HCT116 (cell line): ENCODE measurements around the gene SNRPF. TPM values are rescaled to one million over a fixed set of nuclear protein-coding genes. Genes with fewer than 3 reads are reported as not detected.
A peak's percentile ranks its signal among the peaks of the same experiment; 100 is the strongest.

Experiments
- ATAC-seq: fragments of 200-7000 bp; cut with Tn5 transposase; 2 replicates; pipeline ENCODE4 v1.9.1; 2020; ENCODE audit warnings: mild to moderate bottlenecking, moderate library complexity
- BruUV-seq: library from RNA; stranded (reverse); fragments of 400-500 nt; replicated peaks from 2 replicates; lab custom pipeline; 2021; lab: Mats Ljungman, UMichigan
- CTCF ChIA-PET: fragments of 300-600 bp; sonication (Branson Sonifier 250); formaldehyde crosslinking; loops from one replicate; lab custom pipeline; 2021; ENCODE audit warnings: antibody characterized with exemption; lab: Charles Lee
- POLR2A ChIA-PET: fragments of 300-600, 350-600 bp; sonication (Branson Sonifier 250); formaldehyde crosslinking; loops from one replicate; lab custom pipeline; 2021; ENCODE audit warnings: antibody characterized with exemption; lab: Charles Lee
- RAD21 ChIA-PET, 2 experiments: fragments of 300-600 bp; sonication (Branson Sonifier 250); formaldehyde crosslinking; loops; one replicate each; lab custom pipeline; 2023; ENCODE audit warnings: low total read pairs in 2 of 2; ENCODE audit not compliant: uncharacterized antibody in 2 of 2, unreplicated experiment in 2 of 2, low non-redundant PET in 1 of 2; lab: Charles Lee
- DNase-seq: peaks from one replicate; pipeline ENCODE4 v3.0.0-alpha.2; 2010; ENCODE audit warnings: low read depth, low spot score
- H2AFZ ChIP-seq: fragments of 200-600 bp; shearing (Covaris generic), sonication (generic); 2 replicates; pipeline ENCODE4 v1.6.1; 2017; ENCODE audit warnings: low read depth, mixed run types, mixed read lengths, antibody characterized with exemption, low read length; ENCODE audit not compliant: poor library complexity, severe bottlenecking
- H3K27ac ChIP-seq: 2 replicates; pipeline ENCODE4 v1.5.1; 2012; ENCODE audit warnings: low read depth, low read length
- H3K27me3 ChIP-seq: fragments of 200-600 bp; sonication (generic); 2 replicates; pipeline ENCODE4 v1.6.1; 2016; ENCODE audit warnings: mixed run types, low read length, mixed read lengths; ENCODE audit not compliant: insufficient read depth
- H3K36me3 ChIP-seq, 2 experiments: fragments of 200-500 bp in 1 of 2; fragments of 200-600 bp in 1 of 2; sonication (Bioruptor generic) in 1 of 2; sonication (generic) in 1 of 2; 2 replicates each; pipeline versions ENCODE4 v1.5.1 to v1.6.1; 2014 to 2016; ENCODE audit warnings: low read length in 2 of 2, inconsistent platforms in 1 of 2, mixed read lengths in 1 of 2, mixed run types in 1 of 2; ENCODE audit not compliant: insufficient read depth in 2 of 2, control insufficient read depth in 1 of 2
- H3K4me1 ChIP-seq, 2 experiments: fragments of 200-600 bp in 1 of 2; sonication (generic) in 1 of 2; 2 replicates each; pipeline versions ENCODE4 v1.5.1 to v1.6.1; 2012 to 2017; ENCODE audit warnings: low read length in 2 of 2, inconsistent platforms in 1 of 2, mild to moderate bottlenecking in 1 of 2, mixed read lengths in 1 of 2, mixed run types in 1 of 2, moderate library complexity in 1 of 2; ENCODE audit not compliant: insufficient read depth in 2 of 2, control insufficient read depth in 1 of 2
- H3K4me2 ChIP-seq: fragments of 200-600 bp; sonication (generic); 2 replicates; pipeline ENCODE4 v1.6.1; 2017; ENCODE audit warnings: mixed run types, low read length, mixed read lengths
- H3K4me3 ChIP-seq, 2 experiments: fragments of 200-600 bp in 1 of 2; sonication (generic) in 1 of 2; replicated peaks in 1 of 2; 2 replicates each; pipeline ENCODE4 v1.5.1; 2011 to 2016; ENCODE audit warnings: low read length in 2 of 2, control low read depth in 1 of 2, low read depth in 1 of 2, mild to moderate bottlenecking in 1 of 2, mixed read lengths in 1 of 2, mixed run types in 1 of 2
- H3K79me2 ChIP-seq: fragments of 200-600 bp; sonication (generic); 2 replicates; pipeline ENCODE4 v1.6.1; 2017; ENCODE audit warnings: mild to moderate bottlenecking, mixed run types, low read length, moderate library complexity, mixed read lengths; ENCODE audit not compliant: insufficient read depth
- H3K9ac ChIP-seq: fragments of 200-600 bp; sonication (generic); 2 replicates; pipeline ENCODE4 v1.6.1; 2016; ENCODE audit warnings: low read length, mixed read lengths
- H3K9me2 ChIP-seq: fragments of 200-600 bp; sonication (generic), shearing (Covaris generic); 2 replicates; pipeline ENCODE4 v1.6.1; 2017; ENCODE audit warnings: mixed run types, mild to moderate bottlenecking, moderate library complexity; ENCODE audit not compliant: insufficient read depth
- H3K9me3 ChIP-seq, 2 experiments: fragments of 200-500 bp in 1 of 2; fragments of 200-600 bp in 1 of 2; sonication (Bioruptor generic) in 1 of 2; sonication (generic) in 1 of 2; 2 replicates each; pipeline ENCODE4 v1.6.1; 2014 to 2017; ENCODE audit warnings: low read length in 2 of 2, mixed read lengths in 2 of 2, inconsistent platforms in 1 of 2, low read depth in 1 of 2, mild to moderate bottlenecking in 1 of 2, mixed run types in 1 of 2, moderate library complexity in 1 of 2; ENCODE audit not compliant: control insufficient read depth in 1 of 2, insufficient read depth in 1 of 2
- H4K20me1 ChIP-seq: fragments of 200-600 bp; sonication (generic), shearing (Covaris generic); 2 replicates; pipeline ENCODE4 v1.6.1; 2017; ENCODE audit warnings: mixed run types, mild to moderate bottlenecking, moderate library complexity; ENCODE audit not compliant: insufficient read depth
- CBX3 ChIP-seq: IDR thresholded peaks from 2 replicates; pipeline ENCODE4 v1.6.1; 2012; ENCODE audit warnings: low read depth
- CEBPB ChIP-seq: IDR thresholded peaks from 2 replicates; pipeline ENCODE4 v1.6.1; 2012; ENCODE audit warnings: low read depth
- EGR1 ChIP-seq: IDR thresholded peaks from 2 replicates; pipeline ENCODE4 v1.6.1; 2012; ENCODE audit warnings: low read depth
- EZH2 ChIP-seq: fragments of 200-600 bp; sonication (generic); IDR thresholded peaks from 2 replicates; pipeline ENCODE4 v1.6.1; 2017; ENCODE audit warnings: antibody characterized with exemption, mixed run types
- EZH2phosphoT487 ChIP-seq: fragments of 200-600 bp; IDR thresholded peaks from 2 replicates; pipeline ENCODE4 v1.6.1; 2018; ENCODE audit warnings: antibody characterized with exemption, borderline replicate concordance
- JUND ChIP-seq: IDR thresholded peaks from 2 replicates; pipeline ENCODE4 v1.6.1; 2012
- POLR2A ChIP-seq: IDR thresholded peaks from 2 replicates; pipeline ENCODE4 v1.7.0; 2011; ENCODE audit warnings: borderline replicate concordance; ENCODE audit not compliant: insufficient read depth, insufficient read length; ENCODE audit errors: extremely low read depth
- POLR2AphosphoS5 ChIP-seq: IDR thresholded peaks from 2 replicates; pipeline ENCODE4 v1.6.1; 2011; ENCODE audit warnings: mild to moderate bottlenecking, low read depth, low read length, moderate library complexity
- SP1 ChIP-seq: IDR thresholded peaks from 2 replicates; pipeline ENCODE4 v1.6.1; 2012; ENCODE audit warnings: low read depth
- SRF ChIP-seq: IDR thresholded peaks from 2 replicates; pipeline ENCODE4 v1.6.1; 2012; ENCODE audit warnings: low read depth
- ZNF274 ChIP-seq: fragments of 200-500 bp; sonication (Bioruptor generic); IDR thresholded peaks from 2 replicates; pipeline ENCODE4 v1.6.1; 2014; ENCODE audit warnings: mild to moderate bottlenecking, low read depth, low read length, inconsistent platforms
- intact Hi-C: fragments of 100-400 bp; cut with micrococcal nuclease; formaldehyde crosslinking; loops from 2 replicates; pipeline ENCODE4 v1.10.0; 2022
- total RNA-seq: library from RNA; stranded (reverse); gene quantifications from one replicate; pipeline ENCODE4 v1.2.1, GENCODE V29; 2021; ENCODE audit not compliant: unreplicated experiment
- TF ChIP-seq, protein P1 (sequence below): IDR thresholded peaks from 2 replicates; pipeline ENCODE4 v1.6.1; 2011; ENCODE audit warnings: mild to moderate bottlenecking, low read length, moderate library complexity; ENCODE audit not compliant: insufficient replicate concordance; ENCODE audit errors: extremely low read depth

The SNRPF gene
- total RNA-seq, 1 experiment from 2014 or later: 56.3 TPM

DNA sequence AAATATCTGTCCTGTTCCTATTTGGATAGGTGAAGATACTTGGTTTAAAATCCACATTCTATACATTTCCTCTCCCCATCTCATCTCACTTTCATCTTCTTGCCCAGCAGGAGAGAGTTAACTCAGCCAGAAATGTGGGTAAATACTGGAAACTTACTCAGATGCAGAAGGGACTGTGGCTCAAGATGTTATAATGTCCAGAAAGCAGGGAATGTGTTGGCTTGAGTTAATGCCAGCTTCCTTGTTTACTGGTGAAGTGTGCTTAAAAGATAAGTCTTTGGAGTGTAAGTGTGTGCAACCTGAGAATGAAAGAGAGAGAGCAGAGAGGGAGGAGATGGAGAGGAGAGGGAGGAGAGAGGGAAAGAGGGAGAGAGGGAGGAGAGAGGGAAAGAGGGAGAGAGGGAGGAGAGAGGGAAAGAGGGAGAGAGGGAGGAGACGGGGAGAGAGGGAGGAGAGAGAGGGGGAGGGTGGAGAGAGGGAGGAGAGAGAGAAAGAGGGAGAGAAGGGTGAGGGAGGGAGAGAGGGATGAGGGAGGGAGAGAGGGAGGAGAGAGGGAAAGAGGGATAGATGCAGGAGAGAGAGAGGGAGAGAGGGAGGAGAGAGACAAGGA lies 22.0 kb upstream of the SNRPF start:
- ChIA-PET CTCF (no interaction called here), RAD21 (interaction anchor here in 1 of 2 experiments (1.4 kb wide), 1 partner anchor 250 kb away, joined by 4 read pairs; no protein-coding TSS in a partner anchor), POLR2A (no interaction called here)
- H3K27me3 ChIP-seq: no peaks in the 10 kb centered on the region
- no peak overlapping the region for H3K9ac ChIP-seq
- H3K27ac ChIP-seq: no peak overlapping the region
- intact Hi-C loops: no loop called here
- H3K79me2 ChIP-seq: no peaks in the 10 kb centered on the region
- peak overlapping the region; percentile 19 for H2AFZ ChIP-seq
- no TSS peak for BruUV-seq
- TF ChIP-seq, protein P1, sequence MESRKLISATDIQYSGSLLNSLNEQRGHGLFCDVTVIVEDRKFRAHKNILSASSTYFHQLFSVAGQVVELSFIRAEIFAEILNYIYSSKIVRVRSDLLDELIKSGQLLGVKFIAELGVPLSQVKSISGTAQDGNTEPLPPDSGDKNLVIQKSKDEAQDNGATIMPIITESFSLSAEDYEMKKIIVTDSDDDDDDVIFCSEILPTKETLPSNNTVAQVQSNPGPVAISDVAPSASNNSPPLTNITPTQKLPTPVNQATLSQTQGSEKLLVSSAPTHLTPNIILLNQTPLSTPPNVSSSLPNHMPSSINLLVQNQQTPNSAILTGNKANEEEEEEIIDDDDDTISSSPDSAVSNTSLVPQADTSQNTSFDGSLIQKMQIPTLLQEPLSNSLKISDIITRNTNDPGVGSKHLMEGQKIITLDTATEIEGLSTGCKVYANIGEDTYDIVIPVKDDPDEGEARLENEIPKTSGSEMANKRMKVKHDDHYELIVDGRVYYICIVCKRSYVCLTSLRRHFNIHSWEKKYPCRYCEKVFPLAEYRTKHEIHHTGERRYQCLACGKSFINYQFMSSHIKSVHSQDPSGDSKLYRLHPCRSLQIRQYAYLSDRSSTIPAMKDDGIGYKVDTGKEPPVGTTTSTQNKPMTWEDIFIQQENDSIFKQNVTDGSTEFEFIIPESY: no peak
- TF ChIP-seq ZNF274 (no peak), CEBPB (no peak), POLR2AphosphoS5 (no peak), EGR1 (no peak), CBX3 (no peak), POLR2A (no peak), SP1 (no peak), EZH2phosphoT487 (no peak), SRF (no peak), EZH2 (no peak), JUND (no peak)
- DNase-seq: no peak
- peak; percentile 71 for ATAC-seq
- no peaks in the 10 kb centered on the region for H3K9me3 ChIP-seq
- H4K20me1 ChIP-seq: no peaks in the 10 kb centered on the region
- peaks cover 7 to 26% of the 10 kb centered on the region in 2 experiments; a peak in 3 of 4 replicates for H3K4me1 ChIP-seq
- H3K36me3 ChIP-seq: no peaks in the 10 kb centered on the region
- peak overlapping the region; percentile 27 for H3K4me2 ChIP-seq
- no peak overlapping the region for H3K4me3 ChIP-seq
- H3K9me2 ChIP-seq: no peaks in the 10 kb centered on the region
